ENCODE measurements around the gene POLR3GL.

POLR3GL gene

GRCh38 chr1:145951526-145951925 is 13.0 kb upstream of the POLR3GL start:
- no peak for DNase-seq

GRCh38 chr1:145952903-145953302 is 11.6 kb upstream of the POLR3GL start:
- DNase-seq = no peak

- DNase-seq = no peak
Observed at GRCh38 chr1:145953861-145954260, 10.6 kb upstream of the POLR3GL start.

DNA sequence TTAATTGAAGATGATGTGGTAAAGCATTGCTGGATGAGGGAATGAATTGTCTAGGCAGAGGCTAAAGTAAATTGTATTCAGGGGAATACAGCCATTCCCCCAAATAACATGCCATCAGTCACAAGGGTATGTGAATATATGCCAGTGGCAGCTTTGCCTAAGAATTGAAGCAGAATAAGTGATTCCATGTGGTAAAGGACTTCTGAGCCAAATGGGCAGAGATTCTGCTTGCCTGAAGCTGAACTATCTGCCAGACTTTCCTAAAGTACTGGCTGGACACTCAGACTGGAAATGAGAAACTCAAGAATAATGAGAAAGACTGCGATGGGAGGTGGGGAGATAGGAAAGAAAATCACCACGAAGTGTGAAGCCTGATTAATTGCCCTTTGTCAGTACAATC is 9.1 kb upstream of the POLR3GL start:
- no peak for DNase-seq

DNA sequence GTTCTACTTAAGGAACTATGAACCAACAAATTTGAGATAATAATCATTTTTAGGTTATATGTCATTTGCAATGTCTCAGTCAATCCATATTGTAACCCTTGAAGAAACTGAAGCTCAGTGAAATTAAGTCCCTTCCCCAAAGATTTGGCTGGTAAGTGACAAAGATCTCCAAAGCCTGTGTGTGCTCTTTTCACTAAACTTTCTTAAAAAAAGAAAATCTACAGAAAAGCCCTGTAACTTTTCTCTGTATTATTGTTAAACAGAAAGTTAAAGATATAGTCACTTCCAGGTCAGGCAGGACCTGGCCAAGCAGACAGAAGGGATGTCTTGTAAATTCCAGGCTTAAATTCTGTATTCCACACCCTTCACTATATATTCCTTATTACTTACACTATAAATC is 8.1 kb upstream of the POLR3GL start:
- DNase-seq = no peak

GRCh38 chr1:145956781-145957442 is 7.6 kb upstream of the POLR3GL start:
- DNase-seq = no peak

- peak; percentile 96 for DNase-seq
Observed at GRCh38 chr1:145957443-145958319, 6.8 kb upstream of the POLR3GL start, which contains the start of gene LIX1L. LIX1L (minus strand) TSS chr1:145958017; CDS start chr1:145957927, 90 bp downstream.

GRCh38 chr1:145958734-145959133 is 5.8 kb upstream of the POLR3GL start:
- no peak for DNase-seq

DNA sequence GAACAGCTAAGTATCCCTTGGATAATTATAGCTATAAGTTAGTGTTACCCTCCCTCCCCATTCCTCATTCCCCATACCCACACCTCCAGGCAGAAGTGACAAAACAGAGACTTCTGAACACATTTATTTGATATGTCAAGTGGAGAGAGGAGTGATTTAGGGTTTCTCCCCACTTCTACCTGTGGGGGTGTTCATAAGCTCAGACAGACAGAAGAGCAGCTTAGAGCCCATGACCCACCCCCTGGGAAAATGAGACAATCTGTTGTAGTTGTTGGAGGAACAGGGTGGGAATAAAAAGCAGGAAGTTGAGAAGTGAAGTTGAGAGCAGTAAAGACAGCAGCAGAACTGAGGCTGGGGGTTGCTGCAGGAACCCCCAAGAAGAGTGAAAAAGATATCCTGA is 5.2 kb upstream of the POLR3GL start:
- no peak for DNase-seq

- DNase-seq = no peak
Observed at GRCh38 chr1:145959957-145960467, 4.5 kb upstream of the POLR3GL start.

DNA sequence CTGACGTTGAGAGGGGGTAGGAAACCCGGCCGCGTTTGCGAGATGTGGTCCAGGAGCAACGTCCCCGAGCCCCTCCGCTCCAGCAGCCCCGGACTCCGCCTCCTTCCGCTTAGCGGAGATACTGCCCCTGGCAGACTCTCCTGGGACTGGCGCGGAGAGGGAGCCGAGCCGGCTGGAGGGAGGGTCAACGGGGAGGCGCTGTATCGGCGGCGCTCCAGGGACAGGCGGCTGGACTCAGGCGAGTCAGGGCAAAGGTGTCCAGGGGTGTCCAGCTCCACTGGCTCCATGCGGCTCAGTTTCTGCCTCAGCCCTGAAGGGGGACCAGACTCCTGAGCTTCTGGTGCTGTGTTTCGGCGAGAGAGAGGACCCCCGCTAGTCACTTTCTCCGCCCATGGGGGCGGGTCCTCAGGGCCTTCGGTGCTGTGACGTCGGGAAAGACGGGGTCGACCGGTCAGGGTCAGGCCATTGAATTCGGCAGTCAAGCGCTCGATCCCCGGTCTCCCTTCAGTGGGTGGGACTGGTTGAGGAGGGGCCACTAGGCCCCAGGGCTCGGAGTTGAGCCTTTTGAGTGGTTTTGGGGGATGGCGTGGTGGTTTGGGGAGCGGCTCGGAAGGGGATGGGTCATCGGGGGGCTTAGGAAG is 3.9 kb upstream of the POLR3GL start:
- peak; percentile 29 for DNase-seq

GRCh38 chr1:145961109-145961424 is 3.4 kb upstream of the POLR3GL start:
- DNase-seq = no peak

DNA sequence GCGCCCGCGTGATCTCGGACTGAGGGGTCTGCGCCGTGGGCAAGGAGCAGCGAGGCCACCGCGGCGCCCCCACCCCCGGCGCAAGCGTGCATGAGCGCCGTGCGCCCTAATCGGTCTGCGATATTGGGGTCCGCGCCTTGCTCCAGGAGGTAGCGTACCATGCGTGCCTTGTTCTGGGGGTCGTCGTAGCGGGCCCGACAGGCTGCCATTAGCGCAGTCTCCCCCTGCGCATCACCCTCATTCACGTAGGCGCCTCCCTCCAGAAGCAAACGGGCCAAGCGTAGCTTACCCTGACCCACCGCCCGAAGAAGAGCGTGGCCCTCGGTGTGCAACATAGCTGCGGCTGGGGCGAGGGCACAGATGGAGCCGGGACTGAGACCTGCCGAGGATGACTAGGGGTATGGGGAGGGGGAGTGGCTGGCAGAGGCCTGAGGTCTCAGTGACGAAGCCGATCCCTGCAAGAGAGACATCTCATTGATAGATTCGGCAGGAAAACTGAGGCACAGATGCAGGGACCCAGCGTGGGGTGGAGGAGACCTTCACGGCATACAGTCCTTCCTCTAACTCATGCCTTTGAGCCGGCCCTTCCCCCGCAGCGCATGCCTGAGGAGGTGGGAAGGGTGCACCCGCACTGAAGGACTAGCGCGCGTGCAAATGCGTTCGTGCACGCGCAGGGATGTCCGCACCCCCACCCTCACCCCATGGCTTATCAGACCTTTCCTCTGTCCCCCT is 2.9 kb upstream of the POLR3GL start:
- DNase-seq = no peak

DNA sequence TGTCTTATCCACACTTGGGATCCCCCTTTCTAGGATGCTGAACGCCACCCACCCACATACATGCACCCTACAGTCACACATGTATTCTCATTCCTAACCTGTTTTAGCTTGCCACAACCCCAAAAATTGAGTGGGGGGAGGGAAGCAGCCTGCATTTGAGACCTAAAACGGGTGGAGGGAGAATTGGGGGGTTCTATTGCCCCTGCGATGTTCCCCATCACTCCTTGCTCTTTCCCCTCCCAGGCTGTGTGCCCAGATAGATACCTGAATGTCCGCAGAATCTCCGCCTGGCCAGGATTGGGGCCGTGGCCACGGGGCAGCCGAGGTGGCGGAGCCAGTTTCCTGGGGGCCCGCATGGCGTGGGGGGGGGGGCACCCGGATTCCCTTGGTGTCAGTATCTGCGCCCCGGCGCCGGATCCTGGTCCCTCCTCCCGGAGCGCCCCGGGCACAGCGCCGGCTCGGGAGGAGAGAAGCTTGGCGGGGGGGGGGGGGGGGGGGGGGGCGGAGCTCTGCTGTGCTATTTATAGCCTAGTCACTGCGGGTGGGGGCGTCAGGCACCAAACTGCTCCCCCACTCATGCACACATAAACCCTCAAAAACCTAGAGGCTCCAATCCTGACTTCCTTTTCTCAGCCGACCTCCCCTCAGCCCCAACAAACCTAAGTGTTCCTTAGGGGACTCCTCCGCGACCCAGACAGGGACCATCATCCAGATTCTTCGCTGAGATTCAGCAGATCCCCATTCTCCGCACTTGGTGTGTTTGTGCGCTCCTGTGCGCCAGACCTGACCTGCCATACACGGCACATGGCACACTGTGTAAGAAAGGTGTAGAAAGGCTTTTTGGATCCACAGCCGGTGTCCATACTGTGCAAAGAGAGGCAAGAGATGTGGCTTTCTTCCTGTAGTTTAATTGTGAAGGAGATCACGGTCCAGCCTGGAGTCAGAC is 2.1 kb upstream of the POLR3GL start:
- no peak for DNase-seq

DNA sequence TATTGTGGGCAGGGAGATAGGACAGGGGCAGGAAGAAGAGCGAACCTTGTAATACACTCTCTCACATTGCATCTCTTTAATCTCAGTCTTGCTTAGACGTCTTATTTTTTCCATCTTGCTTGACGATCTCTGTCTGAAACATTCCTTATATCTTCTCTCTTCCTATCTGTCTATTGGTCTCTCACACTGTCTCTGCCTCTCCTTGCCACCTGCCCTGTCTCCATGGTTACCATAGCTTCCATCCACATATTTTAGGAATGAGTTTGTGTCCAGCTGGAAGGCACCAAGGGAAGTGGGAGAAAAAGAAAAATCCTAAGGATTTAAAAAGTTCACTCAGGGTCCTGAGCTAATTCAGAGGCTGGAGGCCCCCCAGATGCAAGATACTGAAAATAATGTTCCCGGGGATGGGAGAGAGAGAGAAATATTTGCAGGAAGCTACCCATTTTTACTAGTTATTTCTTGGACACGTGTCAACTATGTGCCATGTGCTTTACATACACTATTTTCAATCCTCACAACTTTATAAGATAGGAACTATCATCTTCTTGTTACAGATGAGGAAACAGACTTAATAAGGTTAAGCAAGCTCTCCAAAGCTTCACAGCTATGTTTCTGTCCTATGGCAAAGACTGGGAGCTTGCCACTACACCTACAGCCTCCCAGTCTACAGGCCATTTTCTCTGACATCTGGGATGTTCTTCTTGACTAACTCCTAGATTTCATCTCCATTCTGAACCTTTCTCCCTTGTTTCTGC is 1.0 kb upstream of the POLR3GL start:
- no peak for DNase-seq

DNA sequence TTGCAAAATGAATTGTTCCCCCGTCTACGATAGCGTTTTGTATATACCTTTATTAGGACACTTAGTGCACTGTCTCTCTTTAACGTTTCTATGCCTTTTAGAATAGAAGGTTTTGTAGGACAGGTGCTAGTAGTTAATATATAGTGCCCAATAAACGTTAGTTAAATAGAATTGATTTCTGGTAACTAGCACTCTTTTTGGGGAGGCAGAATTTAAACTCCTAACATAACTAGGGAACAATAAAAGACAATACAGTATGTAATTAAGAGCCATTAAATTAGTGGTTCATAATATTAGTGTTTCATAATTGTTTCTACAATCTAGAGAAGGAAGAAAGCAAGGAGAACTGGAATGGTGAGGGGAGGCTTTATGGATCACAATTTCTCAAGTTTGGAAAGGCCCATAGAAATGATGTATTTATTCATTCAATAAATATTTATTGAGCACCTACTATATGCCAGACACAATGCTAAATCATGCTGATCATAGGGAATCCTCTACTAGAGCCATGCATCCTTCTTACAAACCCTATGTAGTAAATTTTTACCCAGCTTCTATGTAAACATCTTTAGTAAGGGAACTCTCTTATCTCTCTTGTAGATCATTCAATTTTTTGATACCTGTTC is 742 bp downstream of the POLR3GL start:
- DNase-seq = no peak

DNA sequence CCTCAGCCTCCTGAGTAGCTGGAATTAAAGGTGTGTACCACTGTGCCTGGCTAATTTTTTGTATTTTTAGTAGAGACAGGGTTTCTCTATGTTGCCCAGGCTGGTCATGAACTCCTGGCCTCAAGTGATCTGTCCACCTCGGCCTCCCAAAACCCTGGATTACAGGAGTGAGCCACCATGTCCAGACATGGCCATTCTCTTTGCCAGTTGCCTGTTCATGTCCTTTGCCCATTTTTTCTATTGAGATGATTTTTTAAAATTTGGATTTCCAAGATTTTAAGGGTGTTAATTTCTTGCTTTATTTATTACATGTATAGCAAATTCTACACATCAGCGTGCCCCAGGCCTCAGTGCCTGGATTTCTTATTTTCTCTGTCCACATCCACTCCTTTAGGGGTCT is 2.8 kb downstream of the POLR3GL start:
- no peak for DNase-seq

GRCh38 chr1:145972580-145972979 is 8.1 kb downstream of the POLR3GL start:
- no peak for DNase-seq

DNA sequence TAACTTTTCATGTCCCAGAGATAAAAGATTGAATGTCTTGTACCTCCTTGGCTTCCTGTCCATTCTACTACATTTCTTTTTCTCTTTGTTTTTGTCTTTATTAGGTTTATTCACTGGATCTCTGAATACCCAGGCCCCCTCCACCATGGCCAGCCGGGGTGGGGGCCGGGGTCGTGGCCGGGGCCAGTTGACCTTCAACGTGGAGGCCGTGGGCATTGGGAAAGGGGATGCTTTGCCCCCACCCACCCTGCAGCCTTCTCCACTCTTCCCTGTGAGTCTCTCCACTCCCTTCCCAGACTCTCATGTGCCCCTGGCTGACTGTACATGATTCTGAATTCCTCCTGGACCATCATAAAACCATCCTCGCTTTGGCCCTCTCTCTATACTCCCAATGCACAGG is 10.2 kb downstream of the POLR3GL start:
- no peak for DNase-seq

- DNase-seq = no peak
Observed at GRCh38 chr1:145975216-145975615, 10.7 kb downstream of the POLR3GL start.

DNA sequence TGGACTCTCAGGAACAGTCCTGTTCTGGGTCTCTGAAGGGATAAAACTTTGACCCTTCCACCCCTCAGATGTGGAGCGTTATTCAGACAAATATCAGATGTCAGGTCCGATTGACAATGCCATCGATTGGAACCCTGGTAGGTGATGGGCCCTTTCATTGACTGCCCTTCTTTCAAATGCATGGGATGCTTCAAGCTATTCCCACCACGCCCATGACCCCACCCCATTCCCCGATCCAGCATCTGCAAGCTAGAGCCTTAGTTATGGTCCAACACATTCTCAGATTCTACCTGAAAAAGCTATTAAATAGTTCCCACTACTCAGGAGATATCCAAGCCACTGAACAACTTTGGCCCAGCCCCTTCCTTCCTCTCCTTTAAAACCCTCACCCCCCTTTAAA is 12.5 kb downstream of the POLR3GL start:
- DNase-seq = no peak
